HS-27A (cell line): ENCODE data around the gene NECTIN3.
A peak's percentile ranks its signal among the peaks of the same experiment; 100 is the strongest.

Experiments
- DNase-seq: peaks from one replicate; pipeline ENCODE4 v3.0.0-alpha.2; 2012; ENCODE audit warnings: low read depth, missing footprints

Gene NECTIN3

GRCh38 chr3:111084911-111085310, 13.3 kb downstream of the NECTIN3 start:
- no peak for DNase-seq

GRCh38 chr3:111087924-111088469, 16.4 kb downstream of the NECTIN3 start:
- no peak for DNase-seq

GRCh38 chr3:111096487-111097209, 25.0 kb downstream of the NECTIN3 start:
- no peak for DNase-seq

GRCh38 chr3:111103807-111104206, 32.2 kb downstream of the NECTIN3 start:
- no peak for DNase-seq

- DNase-seq, result no peak
Observed at GRCh38 chr3:111106993-111107661, 35.5 kb downstream of the NECTIN3 start.

- no peak for DNase-seq
Observed at GRCh38 chr3:111107662-111108035, 36.0 kb downstream of the NECTIN3 start.

GRCh38 chr3:111112913-111113312, 41.3 kb downstream of the NECTIN3 start:
- DNase-seq, result no peak

GRCh38 chr3:111128884-111129283, 57.3 kb downstream of the NECTIN3 start:
- DNase-seq, result no peak

GRCh38 chr3:111130827-111131226, 59.2 kb downstream of the NECTIN3 start:
- DNase-seq, result no peak

GRCh38 chr3:111134302-111134701, 62.7 kb downstream of the NECTIN3 start:
- DNase-seq, result no peak

GRCh38 chr3:111151438-111151837, 79.8 kb downstream of the NECTIN3 start:
- DNase-seq, result peak; percentile 72

GRCh38 chr3:111152496-111152895, 80.9 kb downstream of the NECTIN3 start:
- no peak for DNase-seq

GRCh38 chr3:111156517-111156916, 84.9 kb downstream of the NECTIN3 start:
- DNase-seq, result no peak

- DNase-seq, result no peak
Observed at GRCh38 chr3:111159391-111159790, 87.8 kb downstream of the NECTIN3 start.

- DNase-seq, result no peak
Observed at GRCh38 chr3:111164621-111165020, 93.0 kb downstream of the NECTIN3 start.

- no peak for DNase-seq
Observed at GRCh38 chr3:111165411-111165810, 93.8 kb downstream of the NECTIN3 start.

- DNase-seq, result no peak
Observed at GRCh38 chr3:111173328-111173900, 101.8 kb downstream of the NECTIN3 start.

- no peak for DNase-seq
Observed at GRCh38 chr3:111173906-111174305, 102.3 kb downstream of the NECTIN3 start.

- no peak for DNase-seq
Observed at GRCh38 chr3:111190518-111190917, 118.9 kb downstream of the NECTIN3 start.

- no peak for DNase-seq
Observed at GRCh38 chr3:111193472-111193871, 121.9 kb downstream of the NECTIN3 start.

GRCh38 chr3:111194048-111194447, 122.4 kb downstream of the NECTIN3 start:
- DNase-seq, result no peak

GRCh38 chr3:111197485-111197884, 125.9 kb downstream of the NECTIN3 start:
- DNase-seq, result no peak

- no peak for DNase-seq
Observed at GRCh38 chr3:111200027-111200426, 128.4 kb downstream of the NECTIN3 start.
